T-helper 2 cell (primary cell): ENCODE results near the gene CCRL2.
"Not testable (repeated sequence)": the region's sequence is repeated elsewhere in the genome, so short reads cannot be mapped to it uniquely, and the experiment has no call there.

Experiments
- DNase-seq, 5 experiments: peaks; one replicate each; pipeline versions ENCODE4 v3.0.0 to v3.0.0-alpha.2; 2012 to 2022

Gene CCRL2

DNA sequence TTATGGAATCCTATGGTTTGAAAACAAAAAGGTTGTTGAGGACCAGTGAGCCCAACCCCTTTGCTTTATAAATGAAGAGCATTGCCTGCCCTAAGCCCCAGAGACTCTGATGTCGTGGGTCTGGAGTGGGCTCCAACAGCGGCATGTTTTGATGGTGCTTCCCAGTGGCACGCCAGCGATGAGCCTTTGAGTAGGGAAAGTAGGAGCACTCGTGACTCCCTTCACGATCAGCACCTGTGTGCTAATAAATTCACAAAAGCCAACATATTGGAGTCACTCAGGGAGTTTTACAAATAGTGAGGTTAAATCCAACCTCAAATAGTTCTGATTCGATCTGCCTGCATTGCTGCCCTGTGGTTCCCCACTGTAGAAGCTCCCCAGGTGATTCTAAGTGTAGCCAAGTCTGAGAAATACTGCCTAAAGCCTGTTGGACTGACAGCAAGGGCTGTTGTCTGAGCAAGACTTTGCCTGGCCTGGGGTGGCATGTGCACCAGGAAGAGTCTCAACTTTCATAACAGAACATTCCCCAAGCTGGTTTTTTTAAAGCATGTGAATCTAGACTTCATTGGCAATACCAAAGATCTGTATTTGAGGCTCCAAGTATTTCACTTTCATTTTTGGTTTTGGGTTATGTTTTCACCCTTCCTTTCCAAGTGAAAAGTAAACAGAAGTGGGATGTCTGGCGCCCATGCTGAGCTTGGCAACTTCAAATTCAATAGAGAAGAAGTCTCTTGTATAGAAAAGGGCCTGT lies 26.4 kb upstream of the CCRL2 start:
- DNase-seq = peak in 1 of 5 experiments; percentile 11

DNA sequence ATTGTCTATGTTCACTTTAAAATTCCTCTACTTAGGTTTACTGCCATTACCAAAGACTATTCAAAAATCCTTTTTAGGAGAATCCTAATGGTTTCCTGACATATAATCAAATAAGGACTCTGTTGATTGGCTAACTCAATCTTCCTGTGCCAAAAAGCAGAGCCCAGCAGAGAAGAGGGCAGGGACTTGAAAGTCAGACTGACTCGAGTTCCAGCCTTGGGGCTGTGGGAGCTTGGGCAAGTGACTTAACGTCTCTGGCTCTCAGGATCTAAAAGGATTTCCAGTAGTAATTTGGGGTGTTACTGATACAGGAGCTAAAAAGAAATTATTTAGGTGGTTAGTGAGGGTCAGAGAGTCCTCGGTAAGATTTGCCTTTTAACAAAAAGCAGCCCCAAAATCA lies 25.4 kb upstream of the CCRL2 start:
- no peak for DNase-seq

DNA sequence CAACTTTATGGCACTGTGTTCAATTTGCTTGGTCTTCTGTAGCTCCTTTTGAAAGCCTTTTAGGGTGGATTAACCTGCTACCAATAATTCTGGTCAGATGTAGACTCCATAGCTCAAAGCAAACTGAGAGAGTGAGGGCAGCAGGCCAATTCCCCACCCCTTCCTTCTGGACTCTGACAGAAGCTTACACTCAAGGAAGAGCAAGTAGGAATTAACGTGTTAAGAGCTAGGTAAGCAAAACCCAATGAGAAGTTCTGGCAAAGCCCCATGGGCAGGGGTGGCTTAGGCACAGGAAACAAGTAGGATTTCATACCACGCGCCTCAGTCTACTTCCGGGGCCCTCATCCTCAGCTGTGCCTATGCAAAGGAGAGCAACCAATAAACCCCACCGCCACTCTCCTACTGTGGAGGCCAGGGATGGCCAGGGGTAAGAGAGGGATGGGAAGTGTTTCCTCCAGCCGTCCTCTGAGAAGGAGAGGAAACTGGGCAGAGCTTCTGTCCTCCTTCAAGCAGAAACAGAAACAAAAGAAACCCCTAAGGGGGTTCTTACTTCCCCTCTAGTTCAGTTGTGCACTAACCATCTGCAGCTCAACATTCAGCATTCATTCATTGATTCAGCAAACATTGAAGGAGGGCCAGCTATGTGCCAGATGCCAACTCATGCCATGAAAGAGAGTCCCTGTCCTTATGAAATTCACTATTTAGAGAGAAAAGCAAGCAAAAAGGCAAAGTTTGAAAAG lies 23.7 kb upstream of the CCRL2 start:
- DNase-seq = no peak

DNA sequence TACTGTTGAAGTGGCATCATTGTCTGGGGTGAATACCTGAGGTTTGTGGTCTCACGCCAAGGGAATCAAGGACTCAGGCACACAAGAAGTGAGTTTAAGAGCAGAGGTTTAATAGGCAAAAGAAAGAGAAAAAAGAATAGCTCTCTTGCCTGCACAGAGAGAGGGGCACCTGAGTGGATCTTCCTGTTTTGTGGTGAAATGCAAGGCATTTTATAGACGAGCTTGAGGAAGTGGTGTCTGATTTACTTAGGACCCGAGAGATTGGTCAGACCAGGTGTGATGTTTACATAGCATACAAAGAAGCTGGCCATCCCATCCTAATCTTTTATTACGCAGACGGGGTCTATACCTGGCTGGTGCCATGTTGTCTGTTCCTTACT lies 23.1 kb upstream of the CCRL2 start:
- DNase-seq = no peak

DNA sequence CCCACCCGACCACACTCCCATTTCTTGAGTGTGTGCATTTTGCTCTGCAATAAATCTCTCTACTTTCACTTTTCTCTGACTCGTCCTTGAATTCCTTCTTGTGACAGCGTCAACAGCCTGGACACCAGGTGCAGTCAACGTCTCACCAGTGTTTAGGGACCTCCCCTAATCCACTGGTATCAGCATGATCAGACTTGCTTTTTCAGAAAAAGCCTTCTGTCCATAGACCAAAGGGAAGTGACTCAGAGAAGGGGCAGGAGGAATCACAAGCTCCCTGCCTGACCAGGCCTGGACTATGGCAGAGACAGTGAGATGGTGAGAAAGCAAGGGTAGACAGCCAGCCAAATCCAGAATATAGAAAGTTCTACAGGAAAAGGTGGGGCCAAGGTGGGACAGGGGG lies 20.9 kb upstream of the CCRL2 start:
- no peak for DNase-seq

DNA sequence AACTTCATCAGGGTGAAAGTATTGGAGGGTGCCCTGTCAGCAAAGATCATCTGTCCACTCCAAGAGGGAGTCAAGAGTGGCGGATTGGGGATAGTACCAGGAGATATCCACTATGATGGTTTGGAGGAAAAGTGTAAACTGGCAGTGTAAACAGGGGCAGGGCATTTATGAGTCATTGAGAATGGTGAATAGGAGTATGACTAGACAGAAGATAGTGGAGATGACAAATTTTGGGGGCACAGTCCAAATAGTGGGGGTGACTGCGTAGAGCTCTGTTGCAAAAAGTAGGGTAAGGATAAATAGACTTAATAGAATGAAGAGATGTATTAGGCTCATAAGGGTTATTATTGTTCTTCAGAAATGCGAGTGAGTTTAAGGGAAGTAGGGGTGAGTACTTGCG lies 18.2 kb upstream of the CCRL2 start:
- DNase-seq = not testable (repeated sequence)

DNA sequence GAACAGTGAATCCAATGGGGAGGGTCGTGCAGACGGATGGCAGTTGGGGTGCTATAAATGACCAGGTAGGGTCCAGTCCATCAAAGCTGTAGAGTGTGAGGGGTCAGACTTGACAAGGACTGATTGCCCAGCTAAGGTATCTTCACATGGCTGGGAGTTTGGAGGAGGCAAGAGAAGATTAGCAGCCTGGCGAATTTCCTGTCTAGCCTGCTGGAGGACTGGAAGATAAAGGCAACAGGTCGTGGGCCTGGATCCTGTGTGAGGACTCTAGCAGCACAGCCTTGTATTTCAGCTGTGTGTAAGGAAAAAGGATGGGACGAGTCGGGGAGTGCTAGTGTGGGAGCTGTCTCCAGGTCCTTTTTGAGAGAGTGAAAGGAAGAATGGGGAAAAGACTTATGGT lies 17.8 kb upstream of the CCRL2 start:
- DNase-seq = no peak

DNA sequence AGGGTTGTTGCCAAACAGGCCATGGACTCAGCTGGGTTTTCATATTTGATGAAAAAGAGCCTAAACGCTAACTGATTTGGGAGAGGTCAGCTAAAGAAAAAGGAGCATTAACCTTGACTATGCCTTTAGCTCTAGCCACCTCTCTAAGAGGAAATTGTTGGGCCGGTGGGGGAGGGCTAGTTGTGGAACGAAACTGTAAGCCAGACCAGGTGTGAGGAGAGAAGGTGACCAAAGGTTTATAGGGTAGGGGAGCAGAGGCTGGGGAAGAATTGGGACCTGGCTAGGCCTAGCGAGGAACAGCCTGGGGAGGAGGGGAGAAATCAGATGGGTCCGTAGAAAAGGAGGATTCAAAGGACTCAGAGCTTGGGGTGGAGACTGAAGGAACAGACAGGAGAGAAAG lies 15.5 kb upstream of the CCRL2 start:
- DNase-seq = not testable (repeated sequence)

DNA sequence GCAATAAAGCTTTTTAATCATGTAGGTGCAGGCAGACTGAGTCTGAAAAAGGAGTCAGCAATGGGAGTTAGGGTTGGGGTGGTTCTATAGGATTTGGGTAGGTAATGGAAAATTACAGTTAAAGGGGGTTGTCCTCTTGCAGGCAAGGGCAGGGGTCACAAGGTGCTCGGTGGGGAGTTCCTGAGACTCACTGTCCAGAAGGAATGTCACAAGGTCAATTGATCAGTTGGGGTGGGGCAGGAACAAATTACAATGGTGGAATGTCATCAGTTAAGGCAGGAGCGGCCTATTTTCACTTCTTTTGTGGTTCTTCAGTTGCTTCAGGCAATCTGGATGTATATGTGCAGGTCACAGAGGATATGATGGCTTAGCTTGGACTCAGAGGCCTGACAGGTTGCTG lies 14.0 kb upstream of the CCRL2 start:
- DNase-seq = no peak

DNA sequence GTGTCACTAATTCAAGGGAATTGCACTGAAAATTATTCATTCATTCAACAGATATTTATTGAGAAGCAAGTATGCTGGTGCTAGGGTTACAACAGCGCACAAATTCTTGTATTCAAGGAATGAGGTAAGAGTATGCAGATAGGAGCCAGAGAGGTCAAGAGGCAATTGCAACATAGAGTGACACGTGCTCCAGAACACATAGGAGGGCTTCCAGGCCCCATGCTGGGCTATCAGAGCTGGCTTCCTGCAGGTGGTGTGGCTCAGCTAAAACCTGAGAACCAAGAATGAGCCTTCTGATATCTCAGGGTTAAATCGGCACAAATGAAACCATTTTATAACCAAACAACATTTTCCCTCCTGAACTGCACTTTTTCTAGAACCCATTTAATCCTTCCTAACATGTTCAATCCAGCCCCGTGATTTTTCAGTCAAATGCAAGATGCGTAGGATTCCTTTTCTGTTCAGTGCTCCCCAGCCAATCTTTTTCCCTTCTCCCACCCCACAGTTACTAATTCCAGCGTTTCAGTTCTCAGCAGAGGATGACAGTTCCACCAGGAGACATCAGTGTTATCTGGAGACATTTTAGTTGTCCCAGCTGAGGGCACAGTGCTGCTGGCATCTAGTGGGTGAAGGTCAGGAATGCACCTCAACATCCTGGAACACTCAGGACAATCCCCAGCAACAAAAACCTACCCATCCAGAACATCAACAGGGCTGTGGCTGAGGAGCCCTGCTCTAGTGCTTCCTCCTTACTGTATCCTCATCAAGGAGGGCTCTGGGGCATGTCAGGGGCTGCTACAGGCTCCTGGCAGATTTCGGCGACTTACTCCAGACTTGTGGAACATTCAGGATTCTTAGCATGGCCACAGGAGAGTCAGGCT lies 13.3 kb upstream of the CCRL2 start:
- DNase-seq = no peak

DNA sequence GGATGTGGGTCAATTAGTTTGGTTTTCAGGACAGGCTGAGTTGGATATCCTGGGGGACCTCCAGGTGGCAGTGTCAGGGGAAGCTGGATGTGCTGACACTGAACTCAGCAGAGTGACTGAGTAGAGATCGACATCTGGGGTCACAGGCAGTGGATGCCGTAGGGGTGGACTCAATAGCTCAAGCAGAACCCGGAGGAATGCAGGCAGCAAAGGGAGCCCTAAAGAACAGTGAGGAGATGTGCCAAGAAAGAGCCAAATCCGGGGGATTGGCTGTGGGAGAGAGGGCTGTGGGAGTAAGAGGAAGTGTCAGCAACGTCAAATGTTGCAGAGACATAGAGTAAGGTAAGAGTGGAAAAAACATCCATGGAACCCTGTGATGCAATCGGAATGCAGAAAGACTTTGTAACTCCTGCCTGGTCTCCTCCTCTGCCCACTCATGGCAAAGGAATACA lies 11.8 kb upstream of the CCRL2 start:
- DNase-seq = no peak

DNA sequence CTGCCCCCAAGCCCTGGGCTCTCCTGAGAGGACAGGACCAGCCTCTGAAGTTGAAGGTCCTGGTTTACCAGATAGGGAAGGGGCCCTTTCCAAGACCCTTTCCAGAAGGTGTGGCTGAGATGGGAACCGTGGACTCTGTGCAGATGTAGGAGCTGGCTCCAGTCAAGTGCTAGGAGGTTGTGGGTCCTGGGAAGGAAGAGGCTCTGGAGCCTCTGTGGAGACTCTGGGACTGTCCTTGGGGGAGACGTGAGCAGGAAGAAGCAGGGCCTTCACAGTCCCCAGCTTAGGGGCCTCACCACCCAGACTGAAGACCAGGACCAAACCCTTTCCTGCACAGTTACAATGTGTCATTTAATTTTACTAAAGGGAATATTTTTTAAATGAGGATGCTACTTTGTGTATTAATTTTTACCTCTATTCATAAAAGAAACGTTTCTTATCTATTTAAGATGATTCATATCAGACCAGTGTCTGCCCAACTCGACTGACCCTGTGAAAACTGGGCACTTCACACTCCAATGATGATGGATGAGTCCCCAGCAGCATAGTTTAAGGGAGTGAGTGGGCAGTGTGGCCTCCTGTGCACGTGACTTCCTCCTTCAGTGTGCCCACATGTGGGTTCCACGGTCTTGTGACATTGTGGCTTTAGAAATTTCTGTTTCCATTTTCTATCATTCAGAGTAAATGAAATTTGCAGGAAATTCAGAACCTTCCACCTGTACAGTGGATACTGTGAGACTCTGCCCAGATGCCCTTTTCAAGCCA lies 11.1 kb upstream of the CCRL2 start:
- no peak for DNase-seq

DNA sequence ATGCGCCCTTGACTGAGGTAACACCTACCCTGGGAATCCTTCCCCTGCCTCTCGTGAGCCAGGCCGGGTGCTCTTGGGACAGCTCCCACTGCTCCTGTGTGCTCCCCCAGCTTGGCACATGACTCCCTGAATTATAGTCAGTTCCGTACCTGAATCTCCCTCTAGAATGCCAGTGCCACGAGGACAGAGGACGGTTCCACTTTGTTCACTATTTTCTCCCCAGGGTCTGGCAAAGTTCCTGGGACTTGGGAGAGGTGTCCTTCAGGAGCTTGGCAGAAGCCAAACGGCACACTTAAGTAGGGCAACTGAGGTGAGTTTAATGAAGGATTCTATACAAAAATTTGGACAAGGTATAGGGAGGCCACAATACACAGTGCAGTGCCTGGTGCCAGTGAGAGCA lies 9.9 kb upstream of the CCRL2 start:
- no peak for DNase-seq

DNA sequence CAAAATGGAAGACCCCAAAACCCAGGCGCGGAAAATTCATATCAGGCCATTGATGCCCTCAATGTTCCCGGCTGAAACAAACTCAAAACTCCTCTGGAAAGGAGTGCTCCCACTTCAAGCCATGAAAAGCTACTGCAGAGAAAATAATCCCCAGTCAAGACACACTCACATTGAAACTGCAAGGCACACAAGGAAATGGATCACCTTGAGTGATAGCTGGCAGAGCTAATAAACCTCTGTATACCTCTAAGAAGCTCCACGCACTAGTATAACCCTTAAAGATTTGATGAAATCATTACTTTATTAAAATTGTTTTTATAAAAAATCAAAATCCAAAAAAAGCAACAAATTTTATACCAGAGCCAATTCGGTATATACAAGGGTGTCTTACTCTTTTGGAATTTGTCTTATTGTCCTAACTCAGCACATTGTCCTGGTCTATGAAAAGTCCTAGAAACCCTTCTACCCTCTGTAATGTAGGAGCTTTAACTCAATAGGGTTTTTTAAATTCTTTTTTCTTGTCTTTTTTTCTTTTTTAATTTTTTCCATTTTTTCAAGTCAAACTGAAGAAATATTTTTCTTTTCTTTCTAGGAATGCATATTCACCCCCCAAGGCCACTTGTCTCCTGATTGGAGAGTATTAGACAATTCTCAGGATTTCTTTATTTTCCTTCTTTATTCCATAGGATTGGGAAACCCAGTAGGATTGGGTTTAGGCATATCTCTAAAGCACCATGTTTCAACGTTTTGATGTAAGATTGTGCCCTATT lies 8.7 kb upstream of the CCRL2 start:
- DNase-seq = no peak

DNA sequence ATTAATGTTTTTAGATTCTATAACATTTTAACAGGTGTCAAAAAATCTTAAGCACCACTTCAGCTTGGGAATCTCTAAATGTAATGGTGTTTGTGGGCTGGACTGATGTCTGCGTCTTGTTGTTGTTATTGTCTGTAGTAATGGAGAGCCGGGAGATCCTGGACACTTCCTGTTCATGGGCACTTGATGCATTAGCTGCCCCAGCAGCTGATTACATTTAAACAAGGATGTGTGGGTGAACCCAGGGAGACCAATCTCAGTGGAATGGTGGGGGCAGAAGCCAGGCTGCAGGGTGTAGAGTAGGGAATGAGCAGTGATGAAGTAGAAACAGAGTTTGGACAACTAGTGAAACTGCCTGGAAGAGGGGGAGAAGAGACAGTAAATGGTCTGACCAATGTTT lies 8.0 kb upstream of the CCRL2 start:
- DNase-seq = no peak

DNA sequence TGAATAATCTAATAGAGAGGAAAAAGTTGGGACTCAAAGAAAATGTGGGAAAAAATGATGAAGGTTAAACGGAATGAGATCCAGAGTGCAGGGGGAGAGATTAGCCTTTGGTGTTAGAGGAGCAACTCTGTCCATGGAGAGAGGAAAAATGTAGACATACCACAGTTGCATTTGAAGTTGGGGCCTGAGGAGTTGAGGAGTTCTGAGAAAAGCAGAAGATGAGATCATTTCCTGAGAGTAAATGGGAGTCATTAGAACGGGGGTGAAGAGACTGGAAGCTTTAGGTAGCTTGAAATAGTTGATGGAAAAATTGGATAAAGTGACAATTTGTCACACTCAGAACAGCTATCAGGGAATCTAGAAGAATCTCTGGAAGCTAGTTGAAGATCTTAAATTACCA lies 7.5 kb upstream of the CCRL2 start:
- no peak for DNase-seq

DNA sequence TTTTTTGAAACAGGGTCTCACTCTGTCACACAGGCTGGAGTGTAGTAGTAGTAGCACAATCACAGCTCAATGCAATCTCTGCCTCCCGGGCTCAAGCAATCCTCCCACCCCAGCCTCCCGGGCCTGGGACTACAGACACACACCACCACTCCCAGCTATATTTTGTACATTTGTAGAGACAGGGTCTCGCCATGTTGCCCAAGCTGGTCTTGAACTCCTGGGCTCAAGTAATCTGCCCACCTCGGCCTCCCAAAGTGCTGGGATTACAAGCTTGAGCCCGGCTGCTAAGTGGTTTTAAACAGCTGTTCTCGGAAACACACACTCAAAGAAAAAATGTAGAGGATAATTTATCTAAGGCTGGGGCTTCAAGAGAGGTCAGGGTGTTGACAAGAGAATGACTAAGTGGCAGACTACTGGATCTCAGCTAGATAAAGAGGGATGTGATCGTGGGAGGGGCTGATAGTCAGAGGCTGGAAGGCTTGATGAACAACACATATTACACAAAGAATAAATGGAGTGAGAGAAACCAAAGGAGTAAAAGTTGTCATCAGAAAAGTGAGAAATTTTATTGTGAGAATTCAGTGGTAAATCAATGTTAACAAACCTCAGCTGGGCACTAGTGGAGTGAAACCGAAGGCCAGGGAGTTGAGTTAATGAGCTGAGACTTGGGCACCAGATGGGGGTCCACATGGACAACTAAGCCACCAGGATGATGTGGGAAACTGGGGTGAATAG lies 6.9 kb upstream of the CCRL2 start:
- DNase-seq = no peak

DNA sequence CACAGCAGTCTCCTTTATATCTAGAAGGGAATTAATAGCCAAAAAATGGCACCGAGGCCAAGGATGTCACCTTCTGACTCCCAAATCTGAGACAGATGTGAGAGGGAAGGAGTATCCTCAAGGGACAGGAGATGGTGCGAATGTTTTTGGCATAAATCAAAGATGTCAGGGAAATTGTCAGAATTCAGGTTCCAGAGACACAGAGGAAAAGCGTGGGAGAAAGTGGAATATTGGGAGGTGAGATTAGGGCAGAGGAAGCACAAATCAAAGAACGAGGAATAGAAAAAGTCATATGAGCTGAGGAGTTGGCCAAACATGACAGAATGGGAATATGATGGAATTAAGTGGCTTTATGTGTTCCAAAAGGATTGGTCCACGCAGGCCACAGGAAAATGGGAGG lies 6.2 kb upstream of the CCRL2 start:
- no peak for DNase-seq

DNA sequence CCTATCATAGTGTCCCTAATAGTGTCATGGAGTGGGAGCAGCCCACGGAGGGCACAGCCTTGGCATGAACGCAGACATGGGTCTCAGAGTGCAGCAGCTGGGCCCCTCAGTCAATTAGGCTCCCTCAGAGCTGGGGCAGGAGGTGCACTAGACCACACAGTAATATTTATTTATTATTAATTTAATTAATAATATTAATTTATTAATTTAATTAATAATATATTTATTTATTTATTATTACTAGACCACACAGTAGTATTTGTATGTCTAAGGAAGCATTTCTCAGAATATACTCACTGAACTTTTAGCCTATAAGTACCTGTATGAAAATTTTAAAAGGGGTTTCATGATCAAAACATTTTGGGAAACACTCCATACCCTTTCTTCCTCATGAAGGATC lies 5.5 kb upstream of the CCRL2 start:
- no peak for DNase-seq

DNA sequence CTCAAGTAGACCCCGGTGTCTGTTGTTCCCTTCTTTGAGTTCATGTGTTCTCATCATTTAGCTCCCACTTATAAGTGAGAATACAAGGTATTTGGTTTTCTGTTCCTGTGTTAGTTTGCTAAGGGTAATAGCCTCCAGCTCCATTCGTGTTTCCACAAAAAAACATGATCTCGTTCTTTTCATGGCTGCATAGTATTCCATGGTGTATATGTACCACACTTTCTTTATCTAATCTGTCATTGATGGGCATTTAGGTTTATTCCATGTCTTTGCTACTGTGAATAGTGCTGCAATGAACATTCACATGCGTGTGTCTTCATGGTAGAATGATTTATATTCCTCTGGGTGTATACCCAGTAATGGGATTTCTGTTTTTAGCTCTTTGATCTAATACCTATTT lies 4.2 kb upstream of the CCRL2 start:
- DNase-seq = not testable (repeated sequence)
